ENCODE results near the gene ITGA5.

The ITGA5 gene

DNA sequence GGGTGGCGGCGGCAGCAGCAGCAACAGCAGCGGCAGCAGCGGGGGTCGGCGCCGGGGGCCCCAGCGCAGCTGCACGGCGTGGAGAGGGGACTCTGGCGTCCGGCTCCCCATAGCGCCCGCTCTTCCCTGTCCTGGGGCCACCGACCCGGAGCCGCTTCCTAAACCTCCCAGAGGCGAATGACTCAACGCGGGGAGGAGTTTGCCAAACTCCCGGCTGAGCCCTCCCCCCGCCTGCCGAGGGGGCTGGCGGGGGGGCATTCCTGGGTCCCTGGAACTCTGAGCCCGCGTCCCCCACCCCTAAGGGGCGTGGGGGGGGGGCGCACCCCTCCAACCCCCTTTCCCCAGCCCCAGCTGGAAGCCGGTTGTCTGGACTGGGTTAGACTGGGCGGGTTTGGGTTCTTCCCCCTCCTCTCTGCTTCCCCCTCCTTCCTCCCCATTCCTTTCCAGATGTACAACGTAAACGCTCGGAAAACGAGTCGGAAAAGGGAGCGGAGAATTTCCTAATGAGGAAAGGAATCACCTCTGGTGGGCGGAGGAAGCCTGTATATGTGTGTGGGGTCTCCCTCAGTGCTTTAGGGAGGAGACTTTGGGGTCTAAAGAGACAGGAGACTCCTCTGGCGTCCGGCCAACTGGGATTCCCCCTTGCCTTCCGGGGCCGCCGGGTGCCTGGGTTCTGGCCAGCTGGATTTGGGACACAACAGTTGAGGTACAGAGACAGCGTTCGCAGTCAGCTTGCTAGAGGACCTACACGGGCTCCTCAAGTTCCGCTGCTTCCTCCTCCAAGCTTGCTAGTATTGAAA, at the start of gene ITGA5:
ITGA5 (minus strand) TSS at position 179 of the 800 bp plus-strand sequence; CDS start at position 111, 68 bp downstream.
- DNase-seq (ENCODE audit: low spot score), result no peak

- DNase-seq (ENCODE audit: low spot score), result no peak
Measured at GRCh38 chr12:54465857-54466523, 46.9 kb upstream of the ITGA5 start.

DNA sequence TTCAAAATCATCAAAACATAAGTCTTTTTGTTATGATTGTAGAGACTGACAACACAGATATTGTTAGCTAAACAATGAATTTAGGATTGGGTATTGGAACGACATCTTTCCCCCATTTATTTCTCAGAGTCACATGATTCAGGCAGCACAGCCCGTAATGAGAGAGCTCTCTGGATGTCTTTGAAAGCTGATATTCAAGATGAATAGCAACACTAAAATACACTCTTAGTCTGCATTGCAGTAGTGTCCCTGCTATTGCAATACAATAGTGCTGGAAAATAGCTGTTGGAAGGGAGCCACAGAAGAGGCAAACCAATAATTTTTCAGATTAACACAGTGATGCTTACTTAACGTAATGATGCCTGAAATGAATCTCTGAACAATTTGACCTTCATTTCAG, 44.4 kb upstream of the ITGA5 start:
- DNase-seq (ENCODE audit: low spot score), result no peak

DNA sequence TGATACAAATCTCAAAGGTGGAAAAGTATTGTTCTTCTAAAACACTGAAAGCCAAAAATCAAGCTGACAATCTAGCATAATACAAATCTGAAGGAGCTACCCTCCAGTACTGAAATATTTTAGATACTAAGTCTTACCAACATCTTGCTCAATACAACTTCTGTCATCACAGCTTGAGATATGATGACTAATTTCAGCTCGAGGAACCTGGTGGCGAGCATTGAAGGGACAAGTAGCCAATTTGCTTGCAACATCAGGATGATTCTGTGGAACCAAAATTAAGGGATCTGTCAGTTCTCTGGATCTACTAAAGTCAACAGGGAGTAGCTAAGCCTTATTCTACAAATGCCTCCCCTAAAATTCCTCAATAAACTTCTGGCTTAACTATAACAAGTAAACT, 44.0 kb upstream of the ITGA5 start:
- no peak for DNase-seq (ENCODE audit: low spot score)

DNA sequence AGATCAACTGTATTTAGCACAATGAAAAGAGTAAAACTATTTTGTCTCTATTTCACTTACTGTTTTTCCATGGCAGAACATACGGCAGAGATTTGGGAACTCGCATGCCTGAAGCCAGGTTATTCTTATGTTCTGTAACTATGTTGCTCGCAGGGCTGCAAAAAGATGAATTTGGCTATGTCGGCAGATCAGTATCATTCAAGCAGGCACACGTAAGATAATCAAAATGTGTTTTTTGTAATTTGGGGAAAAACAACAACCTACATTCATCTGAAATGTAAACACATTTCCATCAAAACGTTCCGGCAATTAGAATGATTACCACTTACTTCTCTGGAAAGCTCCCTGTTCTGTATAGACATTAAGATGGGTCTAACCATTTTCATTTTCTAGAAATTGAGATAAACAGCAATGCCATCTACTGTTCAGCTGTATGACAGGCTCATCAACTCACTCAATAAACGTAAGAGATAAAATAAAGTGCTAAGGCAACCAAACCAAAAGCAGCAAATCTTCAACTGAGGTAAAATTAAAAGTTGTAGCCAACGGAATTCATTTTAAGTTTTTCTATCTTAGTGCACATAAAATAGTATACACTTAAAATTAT, 41.4 kb upstream of the ITGA5 start:
- no peak for DNase-seq (ENCODE audit: low spot score)

GRCh38 chr12:54459355-54459754, 40.3 kb upstream of the ITGA5 start:
- no peak for DNase-seq (ENCODE audit: low spot score)

- DNase-seq (ENCODE audit: low spot score), result no peak
Measured at GRCh38 chr12:54455760-54456469, 36.8 kb upstream of the ITGA5 start.

DNA sequence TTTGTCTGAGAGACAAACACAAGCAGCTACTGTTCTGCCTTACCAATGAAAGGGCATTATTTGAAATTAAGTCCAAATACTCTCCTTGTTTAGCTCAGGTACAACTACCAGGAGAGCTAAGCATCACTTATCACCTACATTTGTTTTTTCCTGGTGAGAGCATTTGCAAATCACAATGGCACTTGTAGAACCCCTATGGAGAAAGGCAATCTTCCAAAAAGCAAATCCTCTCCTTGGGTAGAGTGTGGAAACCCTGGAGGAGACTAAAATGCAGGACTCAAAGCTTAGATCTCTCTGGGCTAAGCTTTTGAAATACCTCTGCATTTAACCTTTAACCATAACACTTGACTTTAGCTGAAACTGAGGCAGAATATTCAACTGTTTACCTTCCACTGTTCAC, 33.6 kb upstream of the ITGA5 start:
- DNase-seq (ENCODE audit: low spot score), result no peak

DNA sequence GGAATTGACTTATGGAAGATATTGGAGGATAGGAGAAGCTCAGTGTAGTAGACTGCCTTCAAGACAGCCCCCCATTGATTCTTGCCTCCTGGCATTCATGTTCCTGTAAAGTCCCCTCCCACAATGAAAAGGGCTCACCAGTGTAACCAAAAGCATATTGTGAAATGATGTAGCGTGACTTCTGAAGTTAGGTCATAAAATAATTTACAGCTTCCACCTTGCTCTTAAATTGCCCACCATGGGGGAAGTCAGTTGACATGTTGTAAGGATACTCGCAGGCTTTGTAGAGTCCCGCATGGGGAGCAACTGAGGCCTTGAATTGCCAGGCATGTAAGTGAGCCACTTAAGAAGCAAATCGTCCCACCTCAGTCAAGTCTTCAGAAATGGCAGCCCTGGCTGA, 29.3 kb upstream of the ITGA5 start:
- no peak for DNase-seq (ENCODE audit: low spot score)

DNA sequence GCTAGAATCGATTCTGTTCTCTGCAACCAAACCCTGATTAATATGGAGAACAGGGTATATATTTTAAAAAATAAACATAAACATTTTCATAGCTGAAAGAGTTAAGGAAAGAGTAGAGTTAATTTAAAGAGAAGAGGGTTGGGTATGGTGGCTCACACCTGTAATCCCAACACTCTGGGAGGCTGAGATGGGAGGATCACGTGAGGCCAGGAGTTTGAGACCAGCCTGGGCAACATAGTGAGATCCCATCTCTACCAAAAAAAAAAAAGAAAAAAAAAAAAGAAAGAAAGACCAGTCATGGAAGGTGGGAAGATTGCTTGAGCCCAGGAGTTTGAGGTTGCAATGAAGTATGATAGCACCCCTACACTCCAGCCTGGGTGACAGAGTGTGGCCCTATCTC, 28.9 kb upstream of the ITGA5 start:
- DNase-seq (ENCODE audit: low spot score), result no peak

DNA sequence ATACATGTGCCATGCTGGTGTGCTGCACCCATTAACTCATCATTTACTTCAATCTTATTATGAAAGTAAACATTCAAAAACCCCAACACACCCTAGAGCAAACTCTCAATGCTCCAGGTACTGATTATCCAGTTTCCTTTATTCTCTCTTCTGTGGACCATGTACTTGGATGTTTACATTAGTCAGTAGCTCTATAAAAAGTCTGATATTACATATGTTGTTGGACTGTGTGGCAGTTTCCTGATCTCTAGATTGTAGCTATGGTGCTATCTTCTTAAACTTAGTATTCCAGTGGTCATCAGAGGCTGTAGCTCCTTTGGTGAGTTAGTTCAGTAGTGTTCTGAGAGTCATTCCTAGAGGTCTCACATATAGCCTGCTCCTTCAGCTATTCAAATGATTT, 25.1 kb upstream of the ITGA5 start:
- DNase-seq (ENCODE audit: low spot score), result no peak

DNA sequence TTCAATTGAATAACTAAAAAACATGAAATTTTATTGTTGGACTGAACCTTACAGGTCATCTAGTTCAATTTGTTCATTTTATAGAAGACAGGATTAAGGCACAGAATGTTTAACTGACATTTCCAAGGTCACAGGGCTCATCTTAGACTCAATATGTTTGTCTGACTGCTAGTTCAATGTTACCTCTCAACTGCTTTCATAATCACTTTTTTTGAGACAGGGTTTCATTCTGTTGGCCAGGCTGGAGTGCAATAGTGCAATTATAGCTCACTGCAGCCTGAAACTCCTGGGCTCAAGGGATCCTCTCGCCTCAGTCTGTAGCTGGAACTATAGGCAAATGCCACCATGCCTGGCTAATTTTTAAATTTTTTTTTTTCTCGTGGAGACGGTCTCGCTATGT, 24.4 kb upstream of the ITGA5 start:
- no peak for DNase-seq (ENCODE audit: low spot score)

DNA sequence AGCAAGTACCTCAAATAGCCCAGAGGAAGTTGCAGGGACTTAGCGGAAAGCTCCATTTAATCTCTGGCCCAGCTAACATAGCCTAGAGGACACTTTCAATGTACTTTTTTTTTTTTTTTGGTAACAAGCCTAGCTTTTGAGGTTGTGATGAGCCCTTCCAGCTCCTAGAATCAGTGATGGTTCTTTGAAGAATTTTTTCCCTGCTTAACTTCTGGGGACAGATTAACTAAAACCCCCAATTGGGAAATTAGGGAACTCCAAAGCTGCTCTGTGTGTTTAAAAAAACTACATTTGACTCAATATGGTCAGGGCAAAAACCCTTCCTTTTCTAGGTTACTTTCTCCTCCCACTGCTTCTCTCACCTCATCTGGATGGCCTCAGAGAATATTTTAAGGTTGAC, 23.9 kb upstream of the ITGA5 start:
- DNase-seq (ENCODE audit: low spot score), result no peak

- no peak for DNase-seq (ENCODE audit: low spot score)
Measured at GRCh38 chr12:54442099-54442498, 23.0 kb upstream of the ITGA5 start.

DNA sequence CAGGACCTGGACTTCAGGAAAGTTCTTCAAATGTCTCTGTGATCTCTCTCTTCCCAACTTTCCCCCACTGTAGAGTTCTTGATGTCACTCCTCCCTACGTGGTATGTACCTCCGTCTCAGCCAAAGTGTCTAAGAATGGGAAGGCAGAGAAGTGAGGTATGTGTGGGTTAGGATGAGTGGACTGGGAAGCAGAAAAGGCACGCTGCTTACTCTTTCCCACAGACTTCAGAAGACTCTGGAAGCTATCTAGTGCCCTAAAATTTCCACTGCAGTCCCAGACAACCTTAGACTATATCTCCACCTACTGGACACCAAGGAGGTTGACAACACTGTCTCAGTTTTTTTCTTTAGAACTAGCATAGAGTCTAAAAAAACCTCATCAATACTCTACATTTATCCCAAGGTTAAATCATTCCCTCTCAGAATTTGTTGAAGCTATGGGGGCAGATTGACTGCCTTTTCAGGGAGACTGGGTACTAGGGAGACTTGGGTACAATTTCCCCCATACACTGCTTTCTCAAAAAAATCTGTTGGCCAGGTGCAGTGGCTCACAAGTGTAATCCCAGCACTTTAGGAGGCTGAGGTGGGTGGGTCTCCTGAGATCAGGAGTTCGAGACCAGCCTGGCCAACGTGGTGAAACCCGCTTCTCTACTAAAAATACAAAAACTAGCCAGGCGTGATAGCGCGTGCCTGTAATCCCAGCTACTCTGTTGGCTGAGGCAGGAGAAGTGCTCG, 20.6 kb upstream of the ITGA5 start:
- peak; percentile 53 for DNase-seq (ENCODE audit: low spot score)

GRCh38 chr12:54439096-54439495, 20.0 kb upstream of the ITGA5 start:
- no peak for DNase-seq (ENCODE audit: low spot score)

DNA sequence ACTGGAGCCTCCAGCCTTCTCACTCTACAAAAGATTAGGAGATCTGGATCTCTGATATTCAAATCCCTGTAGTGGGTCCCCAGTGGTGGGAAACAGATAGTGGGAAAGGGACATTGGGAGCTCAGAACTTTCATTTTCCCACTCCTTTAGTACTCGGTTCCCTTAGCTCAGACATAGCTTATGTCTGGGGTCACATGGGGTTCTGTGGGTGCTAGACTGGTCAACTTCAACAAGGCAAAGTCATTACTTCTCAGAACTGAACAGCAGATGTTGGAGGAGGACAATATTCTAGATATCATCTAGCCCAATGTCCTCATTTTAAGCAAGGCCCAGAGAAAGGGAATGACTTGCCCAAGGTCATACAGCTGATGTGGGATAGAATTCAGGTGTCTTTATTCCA, 19.5 kb upstream of the ITGA5 start:
- no peak for DNase-seq (ENCODE audit: low spot score)

DNA sequence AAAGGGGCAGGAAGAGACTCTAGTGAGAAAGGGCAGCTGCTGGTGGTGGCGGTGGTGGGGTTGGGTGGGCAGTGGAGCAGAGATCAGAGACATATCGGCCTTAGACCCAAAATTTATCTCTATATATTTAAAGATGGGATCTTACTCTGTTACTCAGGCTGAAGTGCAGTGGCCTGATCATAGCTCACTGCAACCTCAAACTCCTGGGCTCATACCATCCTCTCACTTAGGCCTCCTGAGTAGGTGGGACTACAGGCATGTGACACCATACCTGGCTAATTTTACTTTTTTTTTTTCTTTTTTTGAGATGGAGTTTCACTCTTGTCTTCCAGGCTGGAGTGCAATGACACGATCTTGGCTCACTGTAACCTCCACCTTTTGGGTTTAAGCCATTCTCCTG, 18.6 kb upstream of the ITGA5 start:
- DNase-seq (ENCODE audit: low spot score), result no peak

GRCh38 chr12:54437243-54437642, 18.2 kb upstream of the ITGA5 start:
- DNase-seq (ENCODE audit: low spot score), result no peak

DNA sequence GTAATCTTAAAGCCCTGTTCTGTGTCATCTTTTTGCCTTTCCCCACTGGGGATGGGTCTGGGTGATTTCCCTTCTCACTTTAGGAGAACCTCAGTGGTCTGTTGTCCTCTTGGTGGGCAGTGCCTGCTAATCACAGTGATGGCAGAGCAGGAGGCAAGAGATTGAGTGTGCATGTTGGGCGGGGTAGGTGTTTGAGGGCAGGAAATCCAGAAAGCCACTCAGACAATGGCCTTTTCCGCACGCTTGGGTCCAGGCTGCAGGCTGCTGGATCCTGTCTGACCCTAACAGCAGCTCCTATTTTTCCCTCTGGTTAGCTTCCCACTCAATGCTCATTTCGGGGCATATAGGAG, 13.7 kb upstream of the ITGA5 start:
- DNase-seq (ENCODE audit: low spot score), result no peak

- no peak for DNase-seq (ENCODE audit: low spot score)
Measured at GRCh38 chr12:54431911-54432814, 13.1 kb upstream of the ITGA5 start.
